ENCODE results near the gene KRT83.

The KRT83 gene

GRCh38 chr12:52349196-52349595 lies 28.0 kb upstream of the KRT83 start:
- WGBS, 2 donors (ENCODE audit: extremely low coverage in 2 of 2, insufficient read length in 2 of 2, insufficient replicate concordance in 1 of 2) = no CpG with 5 or more reads among the region's 6 CpGs
- no peak overlapping the region for H3K27ac ChIP-seq (replicated peaks; ENCODE audit: low read length)

GRCh38 chr12:52347551-52348510 lies 26.6 kb upstream of the KRT83 start:
- no peak overlapping the region for H3K4me2 ChIP-seq (ENCODE audit: insufficient read depth, low read length, poor library complexity, severe bottlenecking)
- no peak overlapping the region for H2BK120ac ChIP-seq (ENCODE audit: low read depth, low read length)

More at GRCh38 chr12:52349196-52349595, 28.0 kb upstream of the KRT83 start:
- Histone ChIP-seq H3K9me3 (replicated peaks in 1 of 2; ENCODE audit: control insufficient read depth in 2 of 2, insufficient read depth in 1 of 2, low read depth in 1 of 2, low read length in 2 of 2) (no peaks in the 10 kb centered on the region), H3K4me3 (ENCODE audit: low read length in 2 of 2) (no peak overlapping the region), H3K36me3 (replicated peaks in 1 of 2; ENCODE audit: control insufficient read depth in 2 of 2, insufficient read depth in 2 of 2, low read length in 2 of 2) (no peaks in the 10 kb centered on the region), H2BK12ac (ENCODE audit: low read length) (no peak overlapping the region), H3K18ac (ENCODE audit: low read length) (no peak overlapping the region), H2AK5ac (ENCODE audit: low read depth, low read length) (no peak overlapping the region), H3K9ac (ENCODE audit: low read depth, low read length, poor library complexity) (no peak overlapping the region), H3K79me1 (ENCODE audit: low read depth, low read length) (no peaks in the 10 kb centered on the region), H3K23ac (ENCODE audit: low read depth, low read length, poor library complexity) (no peak overlapping the region), H3K4me1 (ENCODE audit: control insufficient read depth in 2 of 2, insufficient read depth in 1 of 2, low read depth in 1 of 2, low read length in 2 of 2) (no peaks in the 10 kb centered on the region), H4K91ac (ENCODE audit: low read depth, low read length, poor library complexity) (no peak overlapping the region), H2BK15ac (ENCODE audit: low read length) (no peak overlapping the region), H2AFZ (ENCODE audit: low read length) (no peak overlapping the region), H4K8ac (ENCODE audit: low read depth, low read length) (no peak overlapping the region), H3K14ac (ENCODE audit: low read length) (no peak overlapping the region), H2BK5ac (ENCODE audit: low read length) (no peak overlapping the region), H2BK120ac (ENCODE audit: low read depth, low read length) (no peak overlapping the region), H3K4me2 (ENCODE audit: insufficient read depth, low read length, poor library complexity, severe bottlenecking) (no peak overlapping the region), H3K4ac (ENCODE audit: low read length) (no peak overlapping the region), H3K27me3 (ENCODE audit: control insufficient read depth in 3 of 3, insufficient read depth in 3 of 3, low read depth in 1 of 3, low read length in 3 of 3) (peaks cover 0 to 17% (median 2%) of the 10 kb centered on the region in 3 experiments)
- no peak for DNase-seq (ENCODE audit: low spot score)

GRCh38 chr12:52347016-52347415 lies 25.8 kb upstream of the KRT83 start:
- DNase-seq (ENCODE audit: low spot score) = no peak
- H3K36me3 ChIP-seq (replicated peaks in 1 of 2; ENCODE audit: control insufficient read depth in 2 of 2, insufficient read depth in 2 of 2, low read length in 2 of 2) = no peaks in the 10 kb centered on the region
- no peak overlapping the region for H2BK15ac ChIP-seq (ENCODE audit: low read length)
- H3K4me2 ChIP-seq (ENCODE audit: insufficient read depth, low read length, poor library complexity, severe bottlenecking) = no peak overlapping the region
- H2BK12ac ChIP-seq (ENCODE audit: low read length) = no peak overlapping the region
- no peak overlapping the region for H3K27ac ChIP-seq (replicated peaks; ENCODE audit: low read length)
- H4K91ac ChIP-seq (ENCODE audit: low read depth, low read length, poor library complexity) = no peak overlapping the region
- H3K9me3 ChIP-seq (replicated peaks in 1 of 2; ENCODE audit: control insufficient read depth in 2 of 2, insufficient read depth in 1 of 2, low read depth in 1 of 2, low read length in 2 of 2) = no peaks in the 10 kb centered on the region
- no peak overlapping the region for H2AFZ ChIP-seq (ENCODE audit: low read length)
- no peaks in the 10 kb centered on the region for H3K79me1 ChIP-seq (ENCODE audit: low read depth, low read length)
- H3K9ac ChIP-seq (ENCODE audit: low read depth, low read length, poor library complexity) = no peak overlapping the region
- H3K4ac ChIP-seq (ENCODE audit: low read length) = no peak overlapping the region
- H3K14ac ChIP-seq (ENCODE audit: low read length) = no peak overlapping the region
- H3K27me3 ChIP-seq (ENCODE audit: control insufficient read depth in 3 of 3, insufficient read depth in 3 of 3, low read depth in 1 of 3, low read length in 3 of 3) = peaks cover 0 to 12% (median 2%) of the 10 kb centered on the region in 3 experiments
- H3K4me1 ChIP-seq (ENCODE audit: control insufficient read depth in 2 of 2, insufficient read depth in 1 of 2, low read depth in 1 of 2, low read length in 2 of 2) = no peaks in the 10 kb centered on the region
- no peak overlapping the region for H4K8ac ChIP-seq (ENCODE audit: low read depth, low read length)
- H2BK5ac ChIP-seq (ENCODE audit: low read length) = no peak overlapping the region
- H3K18ac ChIP-seq (ENCODE audit: low read length) = no peak overlapping the region
- H3K4me3 ChIP-seq (ENCODE audit: low read length in 2 of 2) = no peak overlapping the region
- H2BK120ac ChIP-seq (ENCODE audit: low read depth, low read length) = no peak overlapping the region
- WGBS, 2 donors (ENCODE audit: extremely low coverage in 2 of 2, insufficient read length in 2 of 2, insufficient replicate concordance in 1 of 2) = no CpG with 5 or more reads among the region's 9 CpGs
- no peak overlapping the region for H3K23ac ChIP-seq (ENCODE audit: low read depth, low read length, poor library complexity)
- H2AK5ac ChIP-seq (ENCODE audit: low read depth, low read length) = no peak overlapping the region

More at GRCh38 chr12:52347551-52348510, 26.6 kb upstream of the KRT83 start:
- no peak overlapping the region for H2AK5ac ChIP-seq (ENCODE audit: low read depth, low read length)
- no peak for DNase-seq (ENCODE audit: low spot score)
- no peak overlapping the region for H2BK12ac ChIP-seq (ENCODE audit: low read length)
- no peaks in the 10 kb centered on the region for H3K36me3 ChIP-seq (replicated peaks in 1 of 2; ENCODE audit: control insufficient read depth in 2 of 2, insufficient read depth in 2 of 2, low read length in 2 of 2)
- H3K23ac ChIP-seq (ENCODE audit: low read depth, low read length, poor library complexity) = no peak overlapping the region
- H3K4me3 ChIP-seq (ENCODE audit: low read length in 2 of 2) = peak overlapping the region in 1 of 2 donors; percentile 13
- H2BK5ac ChIP-seq (ENCODE audit: low read length) = no peak overlapping the region
- H3K4me1 ChIP-seq (ENCODE audit: control insufficient read depth in 2 of 2, insufficient read depth in 1 of 2, low read depth in 1 of 2, low read length in 2 of 2) = no peaks in the 10 kb centered on the region
- H4K91ac ChIP-seq (ENCODE audit: low read depth, low read length, poor library complexity) = no peak overlapping the region
- H3K27ac ChIP-seq (replicated peaks; ENCODE audit: low read length) = no peak overlapping the region
- no peak overlapping the region for H3K9ac ChIP-seq (ENCODE audit: low read depth, low read length, poor library complexity)
- no peak overlapping the region for H4K8ac ChIP-seq (ENCODE audit: low read depth, low read length)
- H3K18ac ChIP-seq (ENCODE audit: low read length) = no peak overlapping the region
- H2BK15ac ChIP-seq (ENCODE audit: low read length) = no peak overlapping the region
- H3K79me1 ChIP-seq (ENCODE audit: low read depth, low read length) = no peaks in the 10 kb centered on the region
- H3K4ac ChIP-seq (ENCODE audit: low read length) = no peak overlapping the region
- H3K9me3 ChIP-seq (replicated peaks in 1 of 2; ENCODE audit: control insufficient read depth in 2 of 2, insufficient read depth in 1 of 2, low read depth in 1 of 2, low read length in 2 of 2) = no peaks in the 10 kb centered on the region
- no peak overlapping the region for H2AFZ ChIP-seq (ENCODE audit: low read length)
- H3K27me3 ChIP-seq (ENCODE audit: control insufficient read depth in 3 of 3, insufficient read depth in 3 of 3, low read depth in 1 of 3, low read length in 3 of 3) = peaks cover 0 to 13% (median 2%) of the 10 kb centered on the region in 3 experiments
- H3K14ac ChIP-seq (ENCODE audit: low read length) = no peak overlapping the region
- WGBS, 2 donors (ENCODE audit: extremely low coverage in 2 of 2, insufficient read length in 2 of 2, insufficient replicate concordance in 1 of 2) = no CpG with 5 or more reads among the region's 16 CpGs

- H3K23ac ChIP-seq (ENCODE audit: low read depth, low read length, poor library complexity) = no peak overlapping the region
- no peaks in the 10 kb centered on the region for H3K9me3 ChIP-seq (replicated peaks in 1 of 2; ENCODE audit: control insufficient read depth in 2 of 2, insufficient read depth in 1 of 2, low read depth in 1 of 2, low read length in 2 of 2)
- H2BK120ac ChIP-seq (ENCODE audit: low read depth, low read length) = no peak overlapping the region
- no peak overlapping the region for H2AK5ac ChIP-seq (ENCODE audit: low read depth, low read length)
- H3K4me3 ChIP-seq (ENCODE audit: low read length in 2 of 2) = no peak overlapping the region
- H3K27ac ChIP-seq (replicated peaks; ENCODE audit: low read length) = no peak overlapping the region
- peaks cover 0 to 12% (median 2%) of the 10 kb centered on the region in 3 experiments for H3K27me3 ChIP-seq (ENCODE audit: control insufficient read depth in 3 of 3, insufficient read depth in 3 of 3, low read depth in 1 of 3, low read length in 3 of 3)
- H2AFZ ChIP-seq (ENCODE audit: low read length) = no peak overlapping the region
- H3K18ac ChIP-seq (ENCODE audit: low read length) = no peak overlapping the region
- no CpG with 5 or more reads among the region's 4 CpGs for WGBS, 2 donors (ENCODE audit: extremely low coverage in 2 of 2, insufficient read length in 2 of 2, insufficient replicate concordance in 1 of 2)
- H2BK5ac ChIP-seq (ENCODE audit: low read length) = no peak overlapping the region
- DNase-seq (ENCODE audit: low spot score) = no peak
- no peak overlapping the region for H3K9ac ChIP-seq (ENCODE audit: low read depth, low read length, poor library complexity)
- H3K14ac ChIP-seq (ENCODE audit: low read length) = no peak overlapping the region
- no peak overlapping the region for H3K4ac ChIP-seq (ENCODE audit: low read length)
- no peak overlapping the region for H3K4me2 ChIP-seq (ENCODE audit: insufficient read depth, low read length, poor library complexity, severe bottlenecking)
- no peaks in the 10 kb centered on the region for H3K36me3 ChIP-seq (replicated peaks in 1 of 2; ENCODE audit: control insufficient read depth in 2 of 2, insufficient read depth in 2 of 2, low read length in 2 of 2)
- H2BK12ac ChIP-seq (ENCODE audit: low read length) = no peak overlapping the region
- no peaks in the 10 kb centered on the region for H3K4me1 ChIP-seq (ENCODE audit: control insufficient read depth in 2 of 2, insufficient read depth in 1 of 2, low read depth in 1 of 2, low read length in 2 of 2)
- no peak overlapping the region for H2BK15ac ChIP-seq (ENCODE audit: low read length)
- H4K8ac ChIP-seq (ENCODE audit: low read depth, low read length) = no peak overlapping the region
- H4K91ac ChIP-seq (ENCODE audit: low read depth, low read length, poor library complexity) = no peak overlapping the region
- H3K79me1 ChIP-seq (ENCODE audit: low read depth, low read length) = no peaks in the 10 kb centered on the region
These were observed 25.4 kb upstream of the KRT83 start for GRCh38 chr12:52346593-52346992.
